Dermis microvascular lymphatic vessel endothelial cell (primary cell): ENCODE measurements around the gene PDYN. TPM values are rescaled to one million over a fixed set of nuclear protein-coding genes. Genes with fewer than 3 reads are reported as not detected.

Source experiments
- DNase-seq, 2 donors: peaks; one replicate each; pipeline versions ENCODE4 v3.0.0 to v3.0.0-alpha.2; 2010; ENCODE audit warnings: low read depth in 2 of 2
- total RNA-seq: library from RNA; depleted of rRNA; stranded (reverse); fragments of >200 nt; gene quantifications from 2 replicates; pipeline ENCODE4 v1.2.1, GENCODE V29; 2014

PDYN gene
- total RNA-seq, 1 donor from 2014 or later = not detected

DNA sequence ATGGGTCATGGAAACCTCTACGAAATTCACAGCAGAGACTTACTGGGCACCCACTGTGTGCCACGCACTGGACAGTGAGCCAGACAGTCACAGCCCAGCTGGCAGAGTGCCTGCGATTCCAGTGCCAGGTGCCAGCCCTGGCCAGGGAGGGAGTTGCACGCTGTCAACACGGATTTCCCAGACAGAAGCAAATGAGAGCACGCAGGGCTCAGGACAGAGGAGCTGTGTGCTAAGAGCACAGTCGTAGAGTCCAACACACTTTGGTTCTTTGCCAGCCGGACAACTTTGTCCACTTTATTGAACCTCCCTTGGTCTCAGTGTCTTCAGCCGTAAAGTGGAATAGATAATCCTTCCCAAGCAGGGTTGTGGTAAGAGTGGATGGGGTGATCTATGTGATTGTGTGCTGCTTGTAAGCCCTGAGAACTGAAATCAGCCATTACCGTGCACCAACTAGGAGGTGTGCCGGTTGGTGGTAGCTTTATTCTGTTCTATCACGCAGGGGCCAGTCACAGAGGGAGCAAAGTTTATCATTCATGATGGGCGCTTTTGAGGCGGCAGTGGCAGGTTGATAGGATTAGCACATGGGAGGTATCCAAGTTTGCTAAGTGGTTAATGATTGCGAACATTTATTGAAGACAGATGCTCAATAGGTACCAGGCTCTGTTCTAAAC lies 58.0 kb downstream of the PDYN start:
- no peak for DNase-seq

DNA sequence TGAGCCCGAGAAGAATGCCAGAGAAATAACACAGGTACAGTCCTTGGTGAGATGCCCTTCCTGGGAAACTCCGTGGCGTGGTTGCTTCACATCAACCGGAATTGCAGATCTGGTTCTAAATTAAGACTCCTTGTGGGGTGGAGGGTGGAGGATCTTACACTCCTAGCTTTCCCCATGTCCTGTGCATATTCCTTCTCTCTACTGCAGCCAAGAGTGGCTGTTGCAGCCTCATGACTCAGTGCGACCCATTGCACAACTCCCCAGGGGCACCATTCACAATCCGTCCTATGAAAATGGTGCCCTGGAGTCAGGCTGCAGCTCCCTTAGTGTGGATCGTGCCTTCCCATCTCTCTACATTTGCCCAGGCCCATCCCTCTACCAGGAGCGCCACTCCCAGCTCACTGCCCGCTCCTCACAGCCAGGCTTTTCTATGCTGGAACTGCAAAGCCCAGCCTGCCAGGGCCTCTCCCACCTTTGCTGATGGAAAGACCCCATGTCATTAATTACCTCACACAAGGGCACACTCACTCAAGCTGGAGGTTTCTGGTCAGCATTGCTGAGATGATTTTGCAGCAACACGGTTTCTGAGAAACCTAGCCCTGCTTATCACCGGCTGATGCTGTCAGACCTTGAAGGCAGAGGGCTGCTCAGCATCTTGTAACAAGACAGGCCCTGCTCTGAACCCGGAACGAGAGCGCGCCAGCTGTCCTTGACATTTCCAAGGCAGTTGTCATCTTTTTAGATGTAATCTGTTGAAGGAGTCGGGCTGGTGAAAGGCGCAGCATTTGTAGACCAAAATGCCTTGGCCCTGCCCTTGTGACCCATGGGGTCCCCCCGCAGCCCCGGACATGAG lies 58.9 kb downstream of the PDYN start:
- no peak for DNase-seq

DNA sequence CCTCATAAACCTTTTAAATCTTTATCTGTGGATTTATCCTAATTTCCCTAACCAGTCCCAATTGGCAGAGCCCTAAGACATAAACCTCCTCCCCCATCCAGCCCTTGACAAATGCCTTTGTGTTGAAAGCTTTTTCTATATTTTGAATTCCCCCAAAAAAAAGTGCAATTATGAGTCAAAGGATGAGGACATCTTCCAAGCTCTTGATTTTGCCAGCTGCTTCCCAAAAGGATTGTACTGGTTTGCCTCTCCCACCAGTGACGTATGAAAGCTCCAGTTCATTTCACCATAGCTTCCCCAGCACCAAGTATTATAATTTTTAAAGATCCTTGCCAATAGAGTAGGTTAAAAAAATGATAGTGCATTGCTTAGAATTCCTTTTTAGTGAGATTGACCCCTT lies 59.7 kb downstream of the PDYN start:
- DNase-seq = no peak

DNA sequence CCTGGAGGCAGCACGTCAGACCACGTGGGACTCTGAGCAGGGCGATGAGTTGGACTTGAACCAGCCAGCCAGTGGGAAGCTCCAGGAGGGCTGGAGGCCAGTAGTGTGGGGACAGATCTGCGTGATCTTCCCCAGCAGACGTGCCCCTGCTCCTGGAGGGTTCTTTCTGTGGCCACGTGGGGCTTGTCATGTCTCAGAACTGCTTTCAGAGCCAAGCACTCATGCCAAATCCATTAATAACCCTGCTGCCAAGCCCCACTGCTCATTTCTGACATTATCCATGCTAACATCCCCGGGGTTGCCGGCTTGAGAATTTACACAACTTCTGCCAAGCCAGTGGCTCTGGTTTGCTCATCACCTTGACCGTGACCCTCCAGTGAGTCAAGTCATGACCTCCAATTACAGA lies 60.4 kb downstream of the PDYN start:
- no peak for DNase-seq

DNA sequence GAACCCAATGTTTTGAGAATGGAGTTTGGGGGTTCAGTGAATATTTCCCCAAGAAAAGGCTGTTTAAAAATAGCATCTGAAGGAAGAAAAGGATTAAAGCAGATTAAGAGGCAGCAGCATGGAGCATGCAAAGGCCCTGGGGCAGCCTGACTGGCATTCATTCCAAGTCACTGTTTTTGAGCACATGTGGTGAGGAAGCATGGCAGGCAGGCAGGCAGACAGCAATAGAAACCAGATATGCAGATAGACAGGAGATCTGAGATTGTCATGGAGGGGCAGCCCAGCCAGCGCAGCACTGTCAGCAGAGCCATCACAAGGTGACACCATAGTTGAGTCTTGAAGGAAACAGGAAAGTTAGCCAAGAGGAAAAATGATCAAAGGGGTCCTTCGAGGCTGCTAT lies 60.9 kb downstream of the PDYN start:
- no peak for DNase-seq

DNA sequence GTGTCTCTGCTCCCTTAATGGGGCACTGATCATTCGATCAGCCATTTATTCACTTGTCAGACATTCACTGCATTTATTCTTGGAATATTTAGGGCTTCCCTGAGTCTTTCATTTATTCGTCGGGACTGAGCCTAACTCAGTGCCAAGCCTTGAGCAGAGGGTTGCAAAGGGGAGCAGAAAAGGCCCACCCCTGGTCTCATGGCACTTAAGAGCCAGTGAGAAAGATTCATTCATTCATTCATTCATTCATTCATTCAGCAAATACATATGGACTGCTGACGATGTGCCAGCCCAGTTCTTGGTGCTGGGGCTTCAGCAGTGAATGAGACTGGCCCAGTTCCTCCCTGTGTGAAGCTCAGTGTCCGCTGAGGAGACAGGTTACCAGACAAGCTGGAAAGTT lies 62.0 kb downstream of the PDYN start:
- no peak for DNase-seq

DNA sequence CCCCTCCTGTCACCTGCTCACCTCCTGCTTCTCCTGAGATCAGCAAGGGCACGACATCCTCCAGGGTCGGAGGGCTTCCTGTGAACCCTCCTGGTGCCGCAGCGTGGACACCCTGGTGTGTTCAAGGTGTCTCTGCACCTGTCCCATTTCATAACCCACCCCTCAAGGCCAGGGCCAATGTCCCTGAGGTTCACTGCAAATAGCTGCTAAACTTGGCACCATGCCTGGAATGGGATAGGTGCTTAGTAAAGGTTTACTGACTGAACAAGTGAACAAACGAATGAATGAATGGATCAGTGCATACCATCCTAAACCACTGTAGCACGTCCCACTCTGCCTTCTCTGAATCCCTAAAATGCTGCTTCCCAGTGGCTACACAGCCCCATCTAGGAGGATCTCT lies 63.7 kb downstream of the PDYN start:
- no peak for DNase-seq

DNA sequence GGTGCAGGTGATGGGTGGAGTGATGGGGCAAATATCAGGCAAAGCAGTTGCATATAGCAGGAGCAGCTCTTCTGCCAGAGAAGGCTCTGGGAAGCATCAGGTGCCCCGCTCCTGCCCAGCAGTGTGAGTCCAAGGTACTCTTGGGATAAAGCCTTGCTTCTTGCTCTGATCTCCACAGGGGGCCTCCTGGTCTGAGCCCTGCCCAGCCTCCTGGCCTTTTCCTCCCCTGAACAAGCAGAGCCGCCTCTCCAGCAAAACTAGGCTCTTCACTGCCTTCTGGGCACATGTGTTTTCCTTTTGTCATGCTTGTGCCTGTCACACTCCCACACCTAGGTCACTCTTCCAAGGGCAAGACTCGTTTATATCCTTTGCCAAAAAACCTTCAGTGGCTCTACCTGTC lies 64.4 kb downstream of the PDYN start:
- no peak for DNase-seq

DNA sequence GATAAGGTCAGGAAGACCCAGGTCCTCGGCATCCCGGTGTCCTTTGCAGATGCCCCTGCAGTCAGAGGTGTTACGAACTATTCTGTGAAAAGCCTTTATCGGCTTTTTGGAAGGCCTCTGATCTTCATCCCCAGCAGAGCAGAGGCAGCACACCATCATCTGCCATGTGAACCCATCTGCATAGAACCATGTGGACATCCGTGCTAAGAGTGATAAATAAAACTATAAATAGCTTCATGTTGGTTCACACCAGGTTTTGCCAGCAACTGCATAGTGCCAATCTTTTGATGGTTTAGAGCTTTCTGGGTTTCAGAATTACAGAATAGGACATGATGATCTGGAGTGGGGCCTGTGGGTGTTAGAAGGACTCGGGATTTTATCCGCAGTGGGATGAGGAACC lies 65.1 kb downstream of the PDYN start:
- no peak for DNase-seq

Other genes starting within 250 kb of the PDYN start
- gene SIRPA, start 98.7 kb downstream of the PDYN start, total RNA-seq = 28.0 and 69.7 TPM in 2 replicates
- gene STK35, start 107.8 kb upstream of the PDYN start, total RNA-seq = 11.3 and 16.7 TPM in 2 replicates